Heart left ventricle (tissue), 16 donors: Measurements from ENCODE around the gene NEMP2. TPM values are rescaled to one million over a fixed set of nuclear protein-coding genes. Genes with fewer than 3 reads are reported as not detected.

ENCODE experiments used
- ATAC-seq, 4 donors: fragments of 200-7000 bp; cut with Tn5 transposase; one replicate each; pipeline ENCODE4 v1.9.1; 2020 to 2022; ENCODE audit warnings: moderate library complexity in 4 of 4, mild to moderate bottlenecking in 3 of 4, moderate number of reproducible peaks in 1 of 4
- DNase-seq, 5 donors: peaks; one replicate each; pipeline ENCODE4 v3.0.0-alpha.2; 2020
- H3K27ac ChIP-seq, 12 donors: fragments of 200-600 bp; sonication (generic) in 4 of 12; one replicate each; pipeline versions ENCODE4 v1.5.0 to v1.8.0; 2016 to 2022; ENCODE audit warnings: mild to moderate bottlenecking in 2 of 12
- H3K27me3 ChIP-seq, 9 donors: fragments of 200-600 bp; sonication (generic) in 2 of 9; one replicate each; pipeline versions ENCODE4 v1.5.1 to v1.8.0; 2016 to 2022; ENCODE audit warnings: mild to moderate bottlenecking in 3 of 9
- H3K36me3 ChIP-seq, 9 donors: fragments of 200-600 bp; sonication (generic) in 2 of 9; one replicate each; pipeline versions ENCODE4 v1.5.0 to v1.8.0; 2018 to 2022; ENCODE audit warnings: mild to moderate bottlenecking in 2 of 9
- H3K4me1 ChIP-seq, 12 donors: fragments of 200-600 bp; sonication (generic) in 4 of 12; one replicate each; pipeline versions ENCODE4 v1.5.0 to v1.8.0; 2016 to 2022; ENCODE audit warnings: mild to moderate bottlenecking in 3 of 12
- H3K4me3 ChIP-seq, 12 donors: fragments of 200-600 bp; sonication (generic) in 4 of 12; one replicate each; pipeline versions ENCODE4 v1.5.0 to v1.8.0; 2017 to 2022; ENCODE audit warnings: mild to moderate bottlenecking in 9 of 12, moderate library complexity in 4 of 12
- H3K9me3 ChIP-seq, 12 donors: fragments of 200-600 bp; sonication (generic) in 4 of 12; one replicate each; pipeline versions ENCODE4 v1.5.0 to v1.8.0; 2016 to 2022; ENCODE audit warnings: mild to moderate bottlenecking in 1 of 12
- POLR2A ChIP-seq, 2 donors: fragments of 450-650 bp; IDR thresholded peaks; one replicate each; pipeline ENCODE4 v1.6.1; 2017; ENCODE audit warnings: antibody characterized with exemption in 2 of 2, mild to moderate bottlenecking in 2 of 2, moderate library complexity in 2 of 2
- WGBS, 4 donors: extraction: QIAGEN DNeasy Blood & Tissue Kit in 2 of 4; methylation state at CpG; one replicate each; pipeline versions ENCODE4 v1.1.5 to v1.1.7; 2013 to 2018; 5-methylcytosine and 5-hydroxymethylcytosine counted together
- intact Hi-C, 10 donors: fragments of 100-400 bp; cut with DNase I; formaldehyde crosslinking; loops; one replicate each; pipeline versions ENCODE4 v1.11.1 to v1.14.2; 2022
- polyA plus RNA-seq, 2 donors: library from polyadenylated mRNA; stranded (reverse); fragments of 200-250 nt; gene quantifications; one replicate each; pipeline ENCODE4 v1.2.3, GENCODE V29; 2013
- total RNA-seq, 9 donors: library from RNA; depleted of rRNA in 2 of 9; stranded (reverse); fragments of >200 nt in 2 of 9; fragmentation: NEBNext Ultra II Directional in 3 of 9; extraction: Animal tissue kit (Norgen Biotek cat#: 25700) in 3 of 9; gene quantifications; one replicate each; pipeline versions ENCODE4 v1.1.0 to v1.2.4, GENCODE V29; 2016 to 2023
- TF ChIP-seq, protein P1 (sequence below), 12 donors: fragments of 200-600 bp; sonication (generic) in 4 of 12; IDR thresholded peaks; one replicate each; pipeline versions ENCODE4 v1.5.0 to v1.8.0; 2018 to 2022; ENCODE audit warnings: antibody characterized with exemption in 12 of 12, mild to moderate bottlenecking in 5 of 12
- donor health status: ischemic (EF 13 %, LVEDD 7.1; RV severe dilation, severe dysfunction).
- donor health status: healthy with polysubstance abuse.
- donor health status: DM: no; HTN: yes; CAD: no.
- donor health status: DM: no; HTN: no; CAD: no.
- donor health status: ischemic (EF 25% LVEDD 6.9; RV normal size, moderate dysfunction).
- donor health status: ischemic (EF 25% LVEDD 5.7; RV mildly dilated, moderate dysfunction).
- donor health status: healthy.
- donor health status: DM: yes; HTN: yes; CAD: no.
- donor health status: ischemic (EF 35%, LVEDD 5.7; RV mildly dilated, moderate dysfunction).
- donor health status: nonischemic (EF 11% LVEDD 7.7; RV severe dilation, severe dysfunction).
- donor health status: DM: yes; HTN: yes; CAD: no.
- donor health status: PGD.
- donor health status: ischemic (EF 29% LVEDD 5.4; RV normal size, mild dysfunction).
- donor health status: nonischemic (EF 23%, LVEDD 6.1; RV moderate dilation, normal function).

NEMP2 gene
- total and polyA plus RNA-seq, 11 donors = 0.42 to 4.6 (median 2.2) TPM

DNA sequence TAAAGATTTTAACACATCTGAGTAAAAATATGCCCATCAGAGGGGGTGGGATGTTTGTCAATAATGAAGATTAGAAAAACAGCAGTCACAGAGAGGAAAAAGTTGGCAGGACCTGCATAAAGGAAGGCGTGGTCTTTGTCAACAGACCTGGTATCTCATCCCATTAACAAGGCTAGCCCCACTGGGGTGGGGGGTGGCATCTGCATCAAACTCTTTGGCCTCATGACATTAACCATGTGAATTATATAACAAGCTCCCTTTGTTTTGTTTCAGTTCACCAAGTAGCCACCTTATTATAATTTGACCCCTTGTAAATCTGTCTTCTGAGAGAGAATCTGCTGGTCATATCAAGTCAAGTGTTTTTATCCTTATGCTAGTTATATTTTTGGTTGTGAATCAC is 28.8 kb downstream of the NEMP2 start:
- ATAC-seq = no peak
- no peaks in the 10 kb centered on the region for H3K27me3 ChIP-seq
- intact Hi-C loops = loop anchor here in 4 of 10 donors (5.0 to 10.0 kb wide), 5 partner anchors 101 to 421 kb away; partner anchors contain the start of gene MFSD6 (in 1 of the 4)
- no peak overlapping the region for H3K27ac ChIP-seq
- TF ChIP-seq POLR2A (IDR thresholded peaks at IDR 0.05) = no peak
- TF ChIP-seq, protein P1, sequence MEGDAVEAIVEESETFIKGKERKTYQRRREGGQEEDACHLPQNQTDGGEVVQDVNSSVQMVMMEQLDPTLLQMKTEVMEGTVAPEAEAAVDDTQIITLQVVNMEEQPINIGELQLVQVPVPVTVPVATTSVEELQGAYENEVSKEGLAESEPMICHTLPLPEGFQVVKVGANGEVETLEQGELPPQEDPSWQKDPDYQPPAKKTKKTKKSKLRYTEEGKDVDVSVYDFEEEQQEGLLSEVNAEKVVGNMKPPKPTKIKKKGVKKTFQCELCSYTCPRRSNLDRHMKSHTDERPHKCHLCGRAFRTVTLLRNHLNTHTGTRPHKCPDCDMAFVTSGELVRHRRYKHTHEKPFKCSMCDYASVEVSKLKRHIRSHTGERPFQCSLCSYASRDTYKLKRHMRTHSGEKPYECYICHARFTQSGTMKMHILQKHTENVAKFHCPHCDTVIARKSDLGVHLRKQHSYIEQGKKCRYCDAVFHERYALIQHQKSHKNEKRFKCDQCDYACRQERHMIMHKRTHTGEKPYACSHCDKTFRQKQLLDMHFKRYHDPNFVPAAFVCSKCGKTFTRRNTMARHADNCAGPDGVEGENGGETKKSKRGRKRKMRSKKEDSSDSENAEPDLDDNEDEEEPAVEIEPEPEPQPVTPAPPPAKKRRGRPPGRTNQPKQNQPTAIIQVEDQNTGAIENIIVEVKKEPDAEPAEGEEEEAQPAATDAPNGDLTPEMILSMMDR (IDR thresholded peaks at IDR 0.05) = no peak
- DNase-seq = no peak
- H3K36me3 ChIP-seq = peaks cover 0 to 64% (median 37%) of the 10 kb centered on the region in 9 donors
- no peak overlapping the region for H3K4me3 ChIP-seq
- WGBS, 4 donors = 86 to 98% (median 96%) methylated on average over 1 of the region's 1 CpG
- no peaks in the 10 kb centered on the region for H3K9me3 ChIP-seq
- peaks cover 0 to 22% (median 3%) of the 10 kb centered on the region in 12 donors for H3K4me1 ChIP-seq

DNA sequence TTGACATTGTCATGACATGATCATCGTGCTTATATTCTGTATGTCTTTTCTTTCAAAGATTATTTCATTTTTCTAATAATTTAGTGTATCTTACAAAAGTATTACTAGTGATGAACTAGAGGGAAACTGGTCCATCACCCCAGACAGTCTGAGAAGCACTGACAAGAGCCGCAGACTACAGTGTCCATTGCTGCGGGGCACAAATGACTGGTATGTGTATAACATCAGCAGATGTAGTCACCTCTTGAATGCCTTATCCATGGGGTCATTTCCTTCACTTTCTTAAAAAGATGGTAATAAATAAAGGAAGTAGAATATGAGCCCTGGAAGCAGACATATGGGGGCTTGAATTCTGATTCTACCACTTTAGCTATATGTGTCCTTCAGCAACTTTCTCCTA is 29.6 kb downstream of the NEMP2 start:
- no peak overlapping the region for H3K4me3 ChIP-seq
- H3K9me3 ChIP-seq = no peaks in the 10 kb centered on the region
- intact Hi-C loops = loop anchor here in 5 of 10 donors (5.0 to 10.0 kb wide), 6 partner anchors 98 to 420 kb away; partner anchors contain the start of gene MFSD6 (in 2 of the 5)
- H3K27me3 ChIP-seq = no peaks in the 10 kb centered on the region
- peaks cover 0 to 67% (median 37%) of the 10 kb centered on the region in 9 donors for H3K36me3 ChIP-seq
- TF ChIP-seq POLR2A (IDR thresholded peaks at IDR 0.05) = no peak
- TF ChIP-seq, protein P1 (IDR thresholded peaks at IDR 0.05) = no peak
- 95 to 98% (median 97%) methylated on average over 3 of the region's 3 CpGs for WGBS, 4 donors
- no peak for ATAC-seq
- peaks cover 0 to 28% (median 3%) of the 10 kb centered on the region in 12 donors for H3K4me1 ChIP-seq
- no peak for DNase-seq
- H3K27ac ChIP-seq = no peak overlapping the region

DNA sequence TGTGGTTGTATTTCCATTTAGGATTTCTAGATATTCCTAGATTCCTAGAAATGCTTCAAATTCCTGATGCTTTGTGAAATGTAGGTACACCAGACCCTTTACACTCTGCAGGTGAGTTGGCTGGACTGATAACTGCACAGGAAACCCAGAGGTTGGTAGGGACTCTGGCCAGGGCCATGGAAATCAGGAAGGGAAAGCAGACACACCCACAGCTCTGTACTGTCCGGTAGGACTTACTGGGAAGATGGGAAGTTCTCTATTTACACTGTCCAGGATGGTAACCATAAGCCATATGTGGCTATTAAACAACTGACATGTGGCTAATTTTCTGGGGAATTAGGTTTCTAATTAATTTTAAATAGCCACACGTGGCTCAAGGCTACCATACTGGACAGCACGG is 31.4 kb downstream of the NEMP2 start:
- Histone ChIP-seq H3K4me1 (peaks cover 0 to 28% (median 3%) of the 10 kb centered on the region in 12 donors), H3K4me3 (no peak overlapping the region), H3K9me3 (no peaks in the 10 kb centered on the region), H3K36me3 (peaks cover 0 to 64% (median 51%) of the 10 kb centered on the region in 9 donors), H3K27ac (peak overlapping the region in 1 of 12 donors; percentile 30), H3K27me3 (no peaks in the 10 kb centered on the region)
- ATAC-seq (peak in 2 of 4 donors; percentile 51 to 56), DNase-seq (no peak)
- TF ChIP-seq, protein P1 (IDR thresholded peaks at IDR 0.05) = no peak
- no peak for TF ChIP-seq POLR2A (IDR thresholded peaks at IDR 0.05)
- intact Hi-C loops = loop anchor here in 4 of 10 donors (5.0 to 10.0 kb wide), 4 partner anchors 96 to 418 kb away; partner anchors contain the start of gene MFSD6 (in 2 of the 4)
- WGBS, 4 donors = 72 to 78% (median 75%) methylated on average over 3 of the region's 3 CpGs

DNA sequence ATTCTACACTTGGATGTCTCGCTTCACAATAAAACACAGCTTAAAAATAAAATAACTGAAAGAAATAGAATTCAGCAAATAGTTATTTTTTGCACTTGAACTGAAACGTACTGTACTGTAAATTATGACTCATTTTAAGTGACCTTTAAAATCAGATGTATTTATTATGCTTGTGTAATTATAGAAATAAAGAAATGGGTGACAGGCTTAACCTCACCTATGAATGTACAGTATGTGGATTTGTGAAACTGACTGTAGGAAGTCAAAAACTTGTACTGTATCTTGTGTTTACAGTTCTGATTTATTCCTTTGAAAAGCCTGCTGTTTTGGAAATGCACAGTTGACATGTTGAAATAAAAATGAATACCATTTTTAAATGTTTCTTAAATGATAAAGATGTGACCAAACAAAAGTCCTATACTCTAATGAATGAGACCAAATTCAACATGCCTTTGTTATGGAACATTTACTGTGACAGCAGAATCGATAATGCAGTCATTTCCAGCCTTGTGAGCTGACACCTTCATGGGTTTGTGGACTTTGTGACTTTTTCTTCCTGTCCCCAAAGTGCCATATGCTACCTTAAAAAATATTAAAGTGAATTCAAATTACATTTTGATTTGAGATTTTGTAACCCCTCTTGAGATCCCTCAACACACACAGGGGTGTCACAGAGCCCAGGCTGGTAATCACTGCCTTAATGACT is 32.7 kb downstream of the NEMP2 start:
- H3K36me3 ChIP-seq = peaks cover 0 to 77% (median 60%) of the 10 kb centered on the region in 9 donors
- H3K9me3 ChIP-seq = no peaks in the 10 kb centered on the region
- no peak for ATAC-seq
- H3K27me3 ChIP-seq = no peaks in the 10 kb centered on the region
- peak overlapping the region in 2 of 12 donors; percentile 0 to 8 for H3K27ac ChIP-seq
- DNase-seq = no peak
- H3K4me3 ChIP-seq = no peak overlapping the region
- WGBS, 4 donors = 84 to 89% (median 85%) methylated on average over 3 of the region's 3 CpGs
- TF ChIP-seq, protein P1 (IDR thresholded peaks at IDR 0.05) = no peak
- no peak for TF ChIP-seq POLR2A (IDR thresholded peaks at IDR 0.05)
- peaks cover 0 to 25% (median 3%) of the 10 kb centered on the region in 12 donors for H3K4me1 ChIP-seq
- intact Hi-C loops = loop anchor here in 4 of 10 donors (5.0 to 10.0 kb wide), 4 partner anchors 95 to 417 kb away; partner anchors contain the start of gene MFSD6 (in 2 of the 4)
